Omental fat pad (tissue), 4 donors: ENCODE data around the gene ATL3. TPM values are rescaled to one million over a fixed set of nuclear protein-coding genes. Genes with fewer than 3 reads are reported as not detected.
"Not testable (repeated sequence)": the region's sequence is repeated elsewhere in the genome, so short reads cannot be mapped to it uniquely, and the experiment has no call there.

Experiments
- ATAC-seq: fragments of 150-250 bp; one replicate; pipeline ENCODE4 v1.9.1; 2016; ENCODE audit warnings: mild to moderate bottlenecking, moderate library complexity; ENCODE audit not compliant: low FRiP score
- DNase-seq: peaks from one replicate; pipeline ENCODE4 v3.0.0-alpha.2; 2019; ENCODE audit warnings: low spot score
- CTCF ChIP-seq, 3 donors: fragments of 450-650 bp; IDR thresholded peaks; one replicate each; pipeline ENCODE4 v1.5.1; 2016 to 2017; ENCODE audit warnings: antibody characterized with exemption in 3 of 3, mild to moderate bottlenecking in 3 of 3, moderate library complexity in 2 of 3
- total RNA-seq, 4 donors: library from RNA; depleted of rRNA; stranded (reverse); fragments of >200 nt; gene quantifications; one replicate each; pipeline ENCODE4 v1.1.0, GENCODE V29; 2016

ATL3 gene
- total RNA-seq, 4 donors from 2014 or later = 84.4 to 100 (median 86.5) TPM

GRCh38 chr11:63621071-63621470 lies 50.1 kb downstream of the ATL3 start:
- no peak for TF ChIP-seq CTCF (IDR thresholded peaks at IDR 0.05)
- ATAC-seq (no peak), DNase-seq (no peak)

GRCh38 chr11:63619967-63620366 lies 51.2 kb downstream of the ATL3 start:
- ATAC-seq (no peak), DNase-seq (no peak)
- no peak for TF ChIP-seq CTCF (IDR thresholded peaks at IDR 0.05)

GRCh38 chr11:63617686-63618085 lies 53.5 kb downstream of the ATL3 start:
- not testable (repeated sequence) for ATAC-seq, DNase-seq

- ATAC-seq = no peak
- no peak for TF ChIP-seq CTCF (IDR thresholded peaks at IDR 0.05)
- no peak for DNase-seq
Observed at GRCh38 chr11:63616953-63617352, 54.2 kb downstream of the ATL3 start.

GRCh38 chr11:63614136-63614671 lies 57.0 kb downstream of the ATL3 start, which contains the start of gene PLAAT3:
Gene PLAAT3, minus strand, starts transcription at chr11:63614433. Its CDS starts 419 bp downstream, at chr11:63614014.
- TF ChIP-seq CTCF (IDR thresholded peaks at IDR 0.05) = no peak
- peak; percentile 92 for ATAC-seq
- DNase-seq = peak; percentile 50

- peak; percentile 38 for DNase-seq
- peak; percentile 58 for ATAC-seq
Observed at GRCh38 chr11:63613517-63614135, 57.5 kb downstream of the ATL3 start.

GRCh38 chr11:63612181-63612580 lies 59.0 kb downstream of the ATL3 start:
- no peak for ATAC-seq
- DNase-seq = no peak
- no peak for TF ChIP-seq CTCF (IDR thresholded peaks at IDR 0.05)

More at GRCh38 chr11:63613517-63614135, 57.5 kb downstream of the ATL3 start:
- no peak for TF ChIP-seq CTCF (IDR thresholded peaks at IDR 0.05)
